ENCODE data around the gene COG1. TPM values are rescaled to one million over a fixed set of nuclear protein-coding genes. Genes with fewer than 3 reads are reported as not detected.
A peak's percentile ranks its signal among the peaks of the same experiment; 100 is the strongest.
"Not testable (repeated sequence)": the region's sequence is repeated elsewhere in the genome, so short reads cannot be mapped to it uniquely, and the experiment has no call there.

The COG1 gene
- 27.8 TPM for total RNA-seq (ENCODE audit: unreplicated experiment)
- long read RNA-seq, transcript COG1-201 (14 exons, 3,079 nt) = major isoform, 13 of 18 reads
- long read RNA-seq, partial matches to known transcripts = 3 of 18 reads
- long read RNA-seq, other reads (novel, unspliced or antisense) = 2 of 18 reads

GRCh38 chr17:73192894-73193701 is at the start of gene COG1:
TSS of gene COG1 (plus strand) at chr17:73193055. CDS start at chr17:73193070, 15 bp downstream.
- Mint-ChIP-seq H3K4me3 (ENCODE audit: unreplicated experiment) (peak within 1 kb of the TSS; percentile 99), H3K27me3 (ENCODE audit: unreplicated experiment) (peaks cover 2% of the 10 kb centered on the region), H3K4me1 (ENCODE audit: unreplicated experiment) (peaks cover 9% of the 10 kb centered on the region), H3K9me3 (ENCODE audit: unreplicated experiment) (no peaks in the 10 kb centered on the region), H3K27ac (ENCODE audit: unreplicated experiment) (peak within 1 kb of the TSS; percentile 90), H3K36me3 (ENCODE audit: low read depth, unreplicated experiment) (peaks cover 11% of the 10 kb centered on the region)
- no peak for TF ChIP-seq CTCF (IDR thresholded peaks at IDR 0.05; ENCODE audit: unreplicated experiment)
- DNase-seq (ENCODE audit: low spot score) = peak; percentile 84

GRCh38 chr17:73144209-73144608 is 48.6 kb upstream of the COG1 start:
- peaks cover 11% of the 10 kb centered on the region for H3K4me1 Mint-ChIP-seq (ENCODE audit: unreplicated experiment)
- not testable (repeated sequence) for H3K27ac Mint-ChIP-seq (ENCODE audit: unreplicated experiment); H3K9me3 Mint-ChIP-seq (ENCODE audit: unreplicated experiment); H3K4me3 Mint-ChIP-seq (ENCODE audit: unreplicated experiment); DNase-seq (ENCODE audit: low spot score)
- peaks cover 26% of the 10 kb centered on the region for H3K36me3 Mint-ChIP-seq (ENCODE audit: low read depth, unreplicated experiment)
- peaks cover 17% of the 10 kb centered on the region for H3K27me3 Mint-ChIP-seq (ENCODE audit: unreplicated experiment)

GRCh38 chr17:73145641-73146040 is 47.2 kb upstream of the COG1 start:
- Mint-ChIP-seq H3K9me3 (ENCODE audit: unreplicated experiment) (peaks cover 4% of the 10 kb centered on the region), H3K27ac (ENCODE audit: unreplicated experiment) (no peak overlapping the region), H3K36me3 (ENCODE audit: low read depth, unreplicated experiment) (peaks cover 26% of the 10 kb centered on the region), H3K4me3 (ENCODE audit: unreplicated experiment) (no peak overlapping the region), H3K4me1 (ENCODE audit: unreplicated experiment) (peaks cover 11% of the 10 kb centered on the region), H3K27me3 (ENCODE audit: unreplicated experiment) (peaks cover 17% of the 10 kb centered on the region)
- no peak for TF ChIP-seq CTCF (IDR thresholded peaks at IDR 0.05; ENCODE audit: unreplicated experiment)
- no peak for DNase-seq (ENCODE audit: low spot score)

- H3K4me1 Mint-ChIP-seq (ENCODE audit: unreplicated experiment); H3K27ac Mint-ChIP-seq (ENCODE audit: unreplicated experiment); H3K9me3 Mint-ChIP-seq (ENCODE audit: unreplicated experiment); DNase-seq (ENCODE audit: low spot score): not testable (repeated sequence)
- H3K4me3 Mint-ChIP-seq (ENCODE audit: unreplicated experiment) = peak overlapping the region; percentile 9
- H3K36me3 Mint-ChIP-seq (ENCODE audit: low read depth, unreplicated experiment) = peaks cover 24% of the 10 kb centered on the region
- peaks cover 17% of the 10 kb centered on the region for H3K27me3 Mint-ChIP-seq (ENCODE audit: unreplicated experiment)
These were observed 45.1 kb upstream of the COG1 start for GRCh38 chr17:73147791-73148190.

- H3K4me3 Mint-ChIP-seq (ENCODE audit: unreplicated experiment) = no peak overlapping the region
- H3K9me3 Mint-ChIP-seq (ENCODE audit: unreplicated experiment) = peaks cover 4% of the 10 kb centered on the region
- peak overlapping the region; percentile 1 for H3K27ac Mint-ChIP-seq (ENCODE audit: unreplicated experiment)
- peaks cover 17% of the 10 kb centered on the region for H3K36me3 Mint-ChIP-seq (ENCODE audit: low read depth, unreplicated experiment)
- peaks cover 3% of the 10 kb centered on the region for H3K4me1 Mint-ChIP-seq (ENCODE audit: unreplicated experiment)
- peaks cover 11% of the 10 kb centered on the region for H3K27me3 Mint-ChIP-seq (ENCODE audit: unreplicated experiment)
- TF ChIP-seq CTCF (IDR thresholded peaks at IDR 0.05; ENCODE audit: unreplicated experiment) = no peak
- no peak for DNase-seq (ENCODE audit: low spot score)
These were observed 44.1 kb upstream of the COG1 start for GRCh38 chr17:73148540-73149334.

GRCh38 chr17:73150622-73151300 is 42.1 kb upstream of the COG1 start:
- H3K27me3 Mint-ChIP-seq (ENCODE audit: unreplicated experiment) = peaks cover 11% of the 10 kb centered on the region
- not testable (repeated sequence) for H3K9me3 Mint-ChIP-seq (ENCODE audit: unreplicated experiment); H3K27ac Mint-ChIP-seq (ENCODE audit: unreplicated experiment); H3K4me3 Mint-ChIP-seq (ENCODE audit: unreplicated experiment); DNase-seq (ENCODE audit: low spot score); H3K4me1 Mint-ChIP-seq (ENCODE audit: unreplicated experiment)
- H3K36me3 Mint-ChIP-seq (ENCODE audit: low read depth, unreplicated experiment) = peaks cover 13% of the 10 kb centered on the region
